H1 (cell line): ENCODE data around the gene OBSCN. TPM values are rescaled to one million over a fixed set of nuclear protein-coding genes. Genes with fewer than 3 reads are reported as not detected.

Source experiments
- CTCF ChIA-PET: fragments of 300-600 bp; sonication (Branson Sonifier 250); formaldehyde crosslinking; loops from one replicate; lab custom pipeline; 2021; ENCODE audit not compliant: partially characterized antibody; lab: Charles Lee
- POLR2A ChIA-PET: fragments of 300-600 bp; sonication (Branson Sonifier 250); formaldehyde crosslinking; loops from one replicate; lab custom pipeline; 2021; ENCODE audit warnings: inconsistent platforms; ENCODE audit not compliant: partially characterized antibody; lab: Charles Lee
- DNase-seq, 2 experiments: peaks; one replicate each; pipeline versions ENCODE4 v3.0.0 to v3.0.0-alpha.2; 2010 to 2022; ENCODE audit warnings: low spot score in 2 of 2, low read depth in 1 of 2, mixed read lengths in 1 of 2
- FAIRE-seq: peaks from 2 replicates; lab custom pipeline; 2011; peaks lifted over from hg19 to GRCh38; lab: Jason Lieb, UNC
- H2AFZ ChIP-seq: 2 replicates; pipeline ENCODE4 v1.8.1; 2012; ENCODE audit warnings: low read length, inconsistent platforms
- H2AK5ac ChIP-seq: 2 replicates; pipeline ENCODE4 v1.6.1; 2013; ENCODE audit warnings: low read depth, low read length
- H2BK120ac ChIP-seq: replicated peaks from 2 replicates; pipeline ENCODE3; 2013; ENCODE audit warnings: low read depth, low read length, inconsistent platforms
- H2BK12ac ChIP-seq: 2 replicates; pipeline ENCODE4 v1.6.1; 2013; ENCODE audit warnings: low read depth, low read length
- H2BK15ac ChIP-seq: 2 replicates; pipeline ENCODE4 v1.6.1; 2013; ENCODE audit warnings: low read length
- H2BK20ac ChIP-seq: 2 replicates; pipeline ENCODE4 v1.6.1; 2013; ENCODE audit warnings: low read length
- H2BK5ac ChIP-seq: 2 replicates; pipeline ENCODE4 v1.6.1; 2013; ENCODE audit warnings: low read depth, low read length
- H3K14ac ChIP-seq: 2 replicates; pipeline ENCODE4 v1.6.1; 2013; ENCODE audit warnings: inconsistent platforms; ENCODE audit not compliant: insufficient read length
- H3K18ac ChIP-seq: 2 replicates; pipeline ENCODE4 v1.6.1; 2013; ENCODE audit warnings: low read length; ENCODE audit errors: extremely low read depth
- H3K23ac ChIP-seq: 2 replicates; pipeline ENCODE4 v1.6.1; 2013; ENCODE audit warnings: inconsistent platforms; ENCODE audit not compliant: insufficient read length
- H3K23me2 ChIP-seq: 2 replicates; pipeline ENCODE4 v1.6.1; 2013; ENCODE audit warnings: low read depth, low read length
- H3K27ac ChIP-seq: 2 replicates; pipeline ENCODE4 v1.6.1; 2011; ENCODE audit warnings: low read depth, low read length, inconsistent platforms
- H3K27me3 ChIP-seq, 4 experiments: replicated peaks in 1 of 4; 1 replicate in 1 of 4; 2 replicates in 3 of 4; pipeline versions ENCODE4 v1.6.1 to v1.8.1; 2011 to 2013; ENCODE audit warnings: low read length in 3 of 4, mild to moderate bottlenecking in 3 of 4, inconsistent platforms in 2 of 4, mixed read lengths in 2 of 4, moderate library complexity in 1 of 4; ENCODE audit not compliant: control insufficient read depth in 3 of 4, insufficient read depth in 3 of 4; ENCODE audit errors: extremely low read depth in 1 of 4
- H3K36me3 ChIP-seq, 4 experiments: 2 replicates each; pipeline versions ENCODE4 v1.6.1 to v1.8.1; 2011 to 2013; ENCODE audit warnings: mild to moderate bottlenecking in 4 of 4, low read length in 3 of 4, moderate library complexity in 2 of 4, control low read depth in 1 of 4, inconsistent platforms in 1 of 4; ENCODE audit not compliant: insufficient read depth in 4 of 4, control insufficient read depth in 2 of 4
- H3K4ac ChIP-seq: replicated peaks from 2 replicates; pipeline ENCODE3; 2013; ENCODE audit warnings: low read length, low read depth, mixed read lengths, inconsistent platforms; ENCODE audit not compliant: insufficient read length
- H3K4me1 ChIP-seq, 4 experiments: replicated peaks in 1 of 4; 1 replicate in 1 of 4; 2 replicates in 3 of 4; pipeline versions ENCODE4 v1.6.1 to v1.8.1; 2011 to 2013; ENCODE audit warnings: low read length in 3 of 4, inconsistent platforms in 2 of 4, mixed read lengths in 1 of 4; ENCODE audit not compliant: insufficient read depth in 4 of 4, control insufficient read depth in 3 of 4
- H3K4me2 ChIP-seq, 2 experiments: 2 replicates each; pipeline versions ENCODE4 v1.6.1 to v1.8.1; 2011 to 2013; ENCODE audit warnings: low read depth in 2 of 2, low read length in 2 of 2, control low read depth in 1 of 2, inconsistent platforms in 1 of 2, mild to moderate bottlenecking in 1 of 2; ENCODE audit not compliant: insufficient read depth in 1 of 2
- H3K4me3 ChIP-seq, 4 experiments: fragments of 200-600, 300-600 bp in 1 of 4; sonication (generic), shearing (Covaris generic), sonication (Bioruptor Twin) in 1 of 4; 2 replicates each; pipeline versions ENCODE4 v1.5.1 to v1.8.1; 2011 to 2016; ENCODE audit warnings: low read length in 4 of 4, low read depth in 3 of 4, control low read depth in 2 of 4, inconsistent platforms in 2 of 4, mild to moderate bottlenecking in 2 of 4, mixed read lengths in 1 of 4, moderate library complexity in 1 of 4; ENCODE audit not compliant: insufficient read depth in 2 of 4; ENCODE audit errors: extremely low read depth in 1 of 4
- H3K56ac ChIP-seq: replicated peaks from 2 replicates; pipeline ENCODE3; 2013; ENCODE audit warnings: low read depth, mild to moderate bottlenecking, mixed read lengths, low read length, inconsistent platforms; ENCODE audit not compliant: insufficient read length
- H3K79me1 ChIP-seq: 2 replicates; pipeline ENCODE4 v1.6.1; 2013; ENCODE audit warnings: low read depth, low read length, control low read depth
- H3K79me2 ChIP-seq, 2 experiments: 2 replicates each; pipeline versions ENCODE4 v1.6.1 to v1.8.1; 2012 to 2013; ENCODE audit warnings: low read length in 2 of 2, mild to moderate bottlenecking in 2 of 2, inconsistent platforms in 1 of 2; ENCODE audit not compliant: insufficient read depth in 2 of 2, control insufficient read depth in 1 of 2
- H3K9ac ChIP-seq, 4 experiments: replicated peaks in 1 of 4; 1 replicate in 1 of 4; 2 replicates in 3 of 4; pipeline versions ENCODE4 v1.6.1 to v1.8.1; 2011 to 2013; ENCODE audit warnings: low read depth in 3 of 4, low read length in 3 of 4, control low read depth in 2 of 4, mild to moderate bottlenecking in 2 of 4, moderate library complexity in 2 of 4, inconsistent platforms in 1 of 4; ENCODE audit errors: extremely low read depth in 1 of 4
- H3K9me3 ChIP-seq, 2 experiments: 2 replicates each; pipeline versions ENCODE4 v1.6.1 to v1.8.1; 2012 to 2013; ENCODE audit warnings: mild to moderate bottlenecking in 2 of 2, moderate library complexity in 2 of 2, control low read depth in 1 of 2, inconsistent platforms in 1 of 2, low read depth in 1 of 2, low read length in 1 of 2, mixed read lengths in 1 of 2; ENCODE audit not compliant: insufficient read depth in 2 of 2
- H4K20me1 ChIP-seq, 2 experiments: replicated peaks in 1 of 2; 2 replicates each; pipeline versions ENCODE3 to v1.8.1; 2011 to 2013; ENCODE audit warnings: inconsistent platforms in 2 of 2, low read length in 2 of 2, mild to moderate bottlenecking in 1 of 2; ENCODE audit not compliant: insufficient read depth in 2 of 2, control insufficient read depth in 1 of 2
- H4K5ac ChIP-seq: 2 replicates; pipeline ENCODE4 v1.6.1; 2013; ENCODE audit warnings: low read length, low read depth, mixed read lengths, inconsistent platforms; ENCODE audit not compliant: insufficient read length
- H4K8ac ChIP-seq: 2 replicates; pipeline ENCODE4 v1.8.0; 2013; ENCODE audit warnings: mild to moderate bottlenecking, moderate library complexity, low read length, inconsistent platforms; ENCODE audit not compliant: insufficient read depth; ENCODE audit errors: extremely low read depth
- H4K91ac ChIP-seq: replicated peaks from 2 replicates; pipeline ENCODE3; 2013; ENCODE audit warnings: low read length, mixed read lengths, inconsistent platforms; ENCODE audit not compliant: insufficient read length
- BRCA1 ChIP-seq: IDR thresholded peaks from 2 replicates; pipeline ENCODE4 v1.6.1; 2012; ENCODE audit warnings: low read depth, low read length, improper control_type of control experiment
- CTBP2 ChIP-seq: IDR thresholded peaks from 2 replicates; pipeline ENCODE4 v1.7.0; 2011; ENCODE audit warnings: borderline replicate concordance, mild to moderate bottlenecking, moderate library complexity, mixed read lengths, low read length; ENCODE audit not compliant: insufficient read depth, insufficient read length
- EZH2 ChIP-seq: fragments of 200-600 bp; sonication (generic); IDR thresholded peaks from 2 replicates; pipeline ENCODE4 v1.7.1; 2012; ENCODE audit warnings: low read depth, mild to moderate bottlenecking, moderate library complexity, low read length, inconsistent platforms; ENCODE audit not compliant: severe bottlenecking
- FOSL1 ChIP-seq: IDR thresholded peaks from 2 replicates; pipeline ENCODE4 v1.6.1; 2011; ENCODE audit warnings: mild to moderate bottlenecking, low read depth, low read length, moderate library complexity; ENCODE audit not compliant: insufficient read depth
- KDM1A ChIP-seq: fragments of 200-600, 300-600 bp; sonication (generic); IDR thresholded peaks from 2 replicates; pipeline ENCODE4 v1.7.1; 2016; ENCODE audit warnings: mild to moderate bottlenecking, low read length, borderline replicate concordance
- RBBP5 ChIP-seq: IDR thresholded peaks from 2 replicates; pipeline ENCODE4 v1.7.1; 2012; ENCODE audit warnings: low read depth, mild to moderate bottlenecking, inconsistent platforms, low read length, moderate library complexity, borderline replicate concordance
- TEAD4 ChIP-seq: IDR thresholded peaks from 2 replicates; pipeline ENCODE4 v1.6.1; 2012; ENCODE audit warnings: low read depth, low read length, inconsistent platforms, mixed read lengths
- WGBS, 2 experiments: shearing (Covaris generic) in 1 of 2; methylation state at CpG; one replicate each; pipeline versions ENCODE4 v1.1.6 to v1.1.7; 2013 to 2015; ENCODE audit warnings: low lambda C conversion rate in 2 of 2, mixed read lengths in 2 of 2, inconsistent platforms in 1 of 2, low coverage in 1 of 2, missing lambda C conversion rate in 1 of 2; ENCODE audit not compliant: insufficient replicate concordance in 2 of 2, insufficient coverage in 1 of 2, insufficient read length in 1 of 2; ENCODE audit errors: extremely low coverage in 1 of 2, missing lambda C conversion rate in 1 of 2; 5-methylcytosine and 5-hydroxymethylcytosine counted together
- polyA plus RNA-seq, 7 experiments: library from polyadenylated mRNA; depleted of rRNA in 3 of 7; stranded (reverse) in 5 of 7; unstranded in 2 of 7; fragments of >200 nt in 5 of 7; fragments of 200-250 nt in 2 of 7; gene quantifications; 1 replicate in 5 of 7; 2 replicates in 1 of 7; 4 replicates in 1 of 7; pipeline versions ENCODE4 v1.2.1 to v1.2.3, GENCODE V29; 2011 to 2013; ENCODE audit warnings: missing spikeins in 2 of 7, mixed read lengths in 2 of 7
- total RNA-seq: library from RNA; stranded (reverse); fragmentation: NEBNext Ultra II Directional; extraction: Animal tissue kit (Norgen Biotek cat#: 25700); gene quantifications from 2 replicates; pipeline ENCODE4 v1.2.1, GENCODE V29; 2021

The OBSCN gene
- total and polyA plus RNA-seq, 2 of the 8 experiments (the other 6 are each of a cell fraction or from before 2014, with no cell fraction given), result 7.5 to 28.4 TPM

- peaks cover 37 to 55% of the 10 kb centered on the region in 2 experiments for H3K9me3 ChIP-seq
- ChIA-PET CTCF (interaction anchor here (0.9 kb wide), 1 partner anchor 12 kb away, joined by 3 read pairs; no protein-coding TSS in a partner anchor), POLR2A (interaction anchor here (1.5 to 2.3 kb wide), 2 partner anchors 12 to 20 kb away, joined by 3 to 6 read pairs; no protein-coding TSS in a partner anchor)
- H2BK5ac ChIP-seq, result no peak overlapping the region
- no peak overlapping the region for H3K9ac ChIP-seq
- peaks cover 0 to 4% (median 0%) of the 10 kb centered on the region in 4 experiments; a peak in 1 of 7 replicates for H3K27me3 ChIP-seq
- H3K36me3 ChIP-seq, result peaks cover 0 to 31% (median 3%) of the 10 kb centered on the region in 4 experiments; a peak in 5 of 8 replicates
- H4K91ac ChIP-seq, result no peak overlapping the region
- no peak overlapping the region for H2BK12ac ChIP-seq
- no peak overlapping the region for H2BK15ac ChIP-seq
- H3K4me3 ChIP-seq, result no peak overlapping the region
- H3K4ac ChIP-seq, result no peak overlapping the region
- no peak for TF ChIP-seq FOSL1
- no peak for TF ChIP-seq TEAD4
- TF ChIP-seq KDM1A, result no peak
- no peak for TF ChIP-seq EZH2
- no peak for TF ChIP-seq BRCA1
- no peak for TF ChIP-seq RBBP5
- TF ChIP-seq CTBP2, result no peak
- H3K18ac ChIP-seq, result no peak overlapping the region
- no peak overlapping the region for H4K8ac ChIP-seq
- WGBS, 2 experiments, result 98% methylated on average over 3 of the region's 5 CpGs; no CpG with 5 or more reads in 1 of the 2 experiments
- no peaks in the 10 kb centered on the region for H4K20me1 ChIP-seq
- H2AK5ac ChIP-seq, result no peak overlapping the region
- no peak overlapping the region for H3K23ac ChIP-seq
- no peaks in the 10 kb centered on the region for H3K23me2 ChIP-seq
- H2AFZ ChIP-seq, result no peak overlapping the region
- DNase-seq, result no peak
- no peak overlapping the region for H3K27ac ChIP-seq
- H3K79me2 ChIP-seq, result no peaks in the 10 kb centered on the region
- no peak for FAIRE-seq
- no peaks in the 10 kb centered on the region for H3K79me1 ChIP-seq
- H3K56ac ChIP-seq, result no peak overlapping the region
- H2BK20ac ChIP-seq, result no peak overlapping the region
- no peak overlapping the region for H3K4me2 ChIP-seq
- H3K4me1 ChIP-seq, result no peaks in the 10 kb centered on the region
- H4K5ac ChIP-seq, result no peak overlapping the region
- no peak overlapping the region for H3K14ac ChIP-seq
- H2BK120ac ChIP-seq, result no peak overlapping the region
These were observed 87.4 kb downstream of the OBSCN start for GRCh38 chr1:228295201-228295600.
